Measurements from ENCODE around the gene PITX2. TPM values are rescaled to one million over a fixed set of nuclear protein-coding genes. Genes with fewer than 3 reads are reported as not detected.

PITX2 gene
- total RNA-seq, 1 donor from 2014 or later: not detected

DNA sequence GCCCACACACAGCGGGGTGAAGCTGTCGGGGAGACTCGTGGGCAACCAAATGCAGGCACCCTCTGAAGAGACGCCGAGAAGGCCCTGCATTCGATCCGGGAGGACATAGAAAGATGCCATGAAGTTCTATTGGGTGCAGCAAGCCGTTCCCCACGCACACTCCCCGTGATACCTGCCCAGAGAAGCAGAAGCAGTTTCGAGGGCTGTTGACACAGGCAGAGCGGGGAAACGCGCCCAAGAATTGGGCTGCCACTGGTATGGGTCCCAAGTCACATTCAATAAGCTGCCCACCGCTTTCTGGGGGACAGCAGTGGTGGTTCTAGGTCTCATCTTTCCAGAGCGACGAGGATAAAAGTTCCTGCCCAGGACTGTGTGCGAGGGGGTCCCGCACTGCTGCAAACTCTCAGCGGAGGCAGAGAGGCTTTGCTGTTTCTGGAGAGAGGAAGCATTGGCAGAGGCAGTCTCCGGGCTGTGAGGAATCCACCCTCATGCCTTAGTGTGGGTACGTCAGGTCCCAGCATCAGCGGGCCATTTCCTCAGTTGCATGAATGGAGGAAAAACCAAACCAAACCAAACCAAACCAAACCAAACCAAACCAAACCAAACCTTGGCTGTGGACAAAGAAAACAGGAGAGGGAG, 10.1 kb downstream of the PITX2 start:
- H3K27me3 ChIP-seq: peaks cover 35% of the 10 kb centered on the region
- H3K4me1 ChIP-seq: peaks cover 3% of the 10 kb centered on the region in 2 donors
- intact Hi-C loops (cut with DNase I): no loop called here
- H3K9me3 ChIP-seq: no peaks in the 10 kb centered on the region
- no peaks in the 10 kb centered on the region for H3K36me3 ChIP-seq
- TF ChIP-seq, protein P1, sequence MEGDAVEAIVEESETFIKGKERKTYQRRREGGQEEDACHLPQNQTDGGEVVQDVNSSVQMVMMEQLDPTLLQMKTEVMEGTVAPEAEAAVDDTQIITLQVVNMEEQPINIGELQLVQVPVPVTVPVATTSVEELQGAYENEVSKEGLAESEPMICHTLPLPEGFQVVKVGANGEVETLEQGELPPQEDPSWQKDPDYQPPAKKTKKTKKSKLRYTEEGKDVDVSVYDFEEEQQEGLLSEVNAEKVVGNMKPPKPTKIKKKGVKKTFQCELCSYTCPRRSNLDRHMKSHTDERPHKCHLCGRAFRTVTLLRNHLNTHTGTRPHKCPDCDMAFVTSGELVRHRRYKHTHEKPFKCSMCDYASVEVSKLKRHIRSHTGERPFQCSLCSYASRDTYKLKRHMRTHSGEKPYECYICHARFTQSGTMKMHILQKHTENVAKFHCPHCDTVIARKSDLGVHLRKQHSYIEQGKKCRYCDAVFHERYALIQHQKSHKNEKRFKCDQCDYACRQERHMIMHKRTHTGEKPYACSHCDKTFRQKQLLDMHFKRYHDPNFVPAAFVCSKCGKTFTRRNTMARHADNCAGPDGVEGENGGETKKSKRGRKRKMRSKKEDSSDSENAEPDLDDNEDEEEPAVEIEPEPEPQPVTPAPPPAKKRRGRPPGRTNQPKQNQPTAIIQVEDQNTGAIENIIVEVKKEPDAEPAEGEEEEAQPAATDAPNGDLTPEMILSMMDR (IDR thresholded peaks at IDR 0.05): no peak
- no peak overlapping the region for H3K4me3 ChIP-seq
- H3K27ac ChIP-seq: no peak overlapping the region
- DNase-seq (ENCODE audit: low spot score in 2 of 2): no peak

DNA sequence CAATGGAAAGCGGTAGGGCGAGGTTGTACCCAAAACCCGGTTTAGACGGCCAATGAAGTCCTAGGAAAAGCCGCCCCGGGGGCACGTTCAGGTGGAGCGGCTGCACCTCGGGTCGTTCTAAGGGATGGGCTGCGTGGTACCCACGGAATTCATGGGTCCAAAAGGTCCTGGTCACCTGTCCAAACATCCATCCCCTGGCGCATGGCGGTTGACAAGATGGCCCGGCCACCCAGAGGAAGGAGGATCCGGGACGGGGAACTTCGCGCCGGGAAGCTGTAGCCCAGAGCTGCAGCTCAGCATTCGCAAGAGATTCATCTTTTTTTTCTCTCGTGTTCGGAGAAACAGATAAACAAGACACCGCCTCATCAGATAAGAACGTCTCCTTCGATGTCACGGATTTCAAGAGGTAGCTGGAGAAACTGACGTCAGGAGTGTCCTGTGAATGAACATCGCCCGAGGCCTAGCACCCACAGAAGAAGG, 10.9 kb downstream of the PITX2 start:
- Histone ChIP-seq H3K4me3 (no peak overlapping the region), H3K36me3 (no peaks in the 10 kb centered on the region), H3K9me3 (no peaks in the 10 kb centered on the region), H3K4me1 (peaks cover 3% of the 10 kb centered on the region in 2 donors), H3K27me3 (peaks cover 35% of the 10 kb centered on the region), H3K27ac (no peak overlapping the region)
- TF ChIP-seq, protein P1 (IDR thresholded peaks at IDR 0.05): no peak
- intact Hi-C loops (cut with DNase I): no loop called here
- no peak for DNase-seq (ENCODE audit: low spot score in 2 of 2)

DNA sequence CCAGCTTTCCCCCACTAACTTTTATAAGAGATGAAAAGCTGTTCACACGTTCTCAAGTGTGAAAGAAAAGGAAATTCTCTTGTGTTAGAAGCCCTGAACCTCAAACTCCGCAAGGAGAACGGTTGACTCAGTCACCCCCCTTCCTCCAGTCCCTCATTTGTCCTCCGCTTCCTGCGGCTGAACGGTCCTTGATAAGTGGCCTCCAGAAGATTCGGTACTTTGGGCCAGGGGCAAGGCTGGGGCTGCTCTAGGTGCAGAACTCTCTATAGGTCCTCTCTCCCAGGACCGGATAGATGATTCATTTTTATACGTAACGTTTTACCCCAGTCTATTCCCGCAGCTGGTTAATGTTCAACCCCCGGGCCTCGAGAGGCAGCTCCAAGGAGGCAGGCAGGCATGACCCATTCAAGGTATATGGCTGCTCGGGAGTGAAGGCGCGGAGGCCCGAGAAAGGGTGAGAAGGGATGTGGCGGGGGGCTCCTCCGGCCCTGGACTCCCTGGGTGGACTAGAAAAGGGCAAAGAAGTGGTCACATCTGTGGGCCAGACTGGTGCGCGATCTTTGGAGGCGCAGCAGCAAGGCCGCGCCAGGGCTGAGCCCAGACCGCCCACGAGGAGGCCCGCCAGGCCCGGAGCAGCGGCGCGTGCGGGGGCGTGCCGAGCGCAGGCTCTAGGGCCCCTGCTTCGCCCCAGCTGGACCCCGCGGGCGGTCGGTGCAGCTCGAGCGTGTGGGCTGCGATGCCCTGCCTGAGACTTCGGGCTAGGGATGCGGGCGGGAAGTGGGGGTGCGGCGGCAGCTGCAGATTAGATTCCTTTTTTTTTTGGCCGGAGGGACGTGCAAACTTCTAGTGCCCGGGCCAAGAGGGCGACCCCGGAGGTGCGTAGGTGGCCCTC, 11.7 kb downstream of the PITX2 start:
- Histone ChIP-seq H3K9me3 (no peaks in the 10 kb centered on the region), H3K27ac (no peak overlapping the region), H3K4me1 (peaks cover 3% of the 10 kb centered on the region in 2 donors), H3K36me3 (no peaks in the 10 kb centered on the region), H3K4me3 (peak overlapping the region; percentile 14 to 42), H3K27me3 (peaks cover 35% of the 10 kb centered on the region)
- DNase-seq (ENCODE audit: low spot score in 2 of 2): no peak
- TF ChIP-seq, protein P1 (IDR thresholded peaks at IDR 0.05): no peak
- intact Hi-C loops (cut with DNase I): no loop called here

DNA sequence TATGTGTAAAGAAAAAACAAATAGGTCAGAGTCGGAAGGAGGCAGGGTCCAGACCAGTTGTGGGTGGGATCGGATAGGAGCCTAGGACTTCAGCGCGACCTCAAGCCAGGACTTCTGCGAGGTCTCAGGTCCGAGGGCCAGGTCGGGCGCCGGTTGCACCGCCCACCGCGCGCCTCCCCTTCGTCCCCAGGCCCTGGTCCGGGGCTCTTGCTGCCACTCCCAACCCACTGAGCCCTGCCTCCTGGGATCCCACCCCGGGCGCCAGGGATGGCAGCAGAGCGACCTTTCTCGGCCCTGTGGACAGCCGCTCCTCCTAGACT, 12.3 kb downstream of the PITX2 start:
- no peaks in the 10 kb centered on the region for H3K9me3 ChIP-seq
- H3K27ac ChIP-seq: no peak overlapping the region
- intact Hi-C loops (cut with DNase I): no loop called here
- peaks cover 31% of the 10 kb centered on the region for H3K27me3 ChIP-seq
- no peaks in the 10 kb centered on the region for H3K36me3 ChIP-seq
- no peak overlapping the region for H3K4me3 ChIP-seq
- H3K4me1 ChIP-seq: peaks cover 3% of the 10 kb centered on the region in 2 donors
- TF ChIP-seq, protein P1 (IDR thresholded peaks at IDR 0.05): no peak
- no peak for DNase-seq (ENCODE audit: low spot score in 2 of 2)

DNA sequence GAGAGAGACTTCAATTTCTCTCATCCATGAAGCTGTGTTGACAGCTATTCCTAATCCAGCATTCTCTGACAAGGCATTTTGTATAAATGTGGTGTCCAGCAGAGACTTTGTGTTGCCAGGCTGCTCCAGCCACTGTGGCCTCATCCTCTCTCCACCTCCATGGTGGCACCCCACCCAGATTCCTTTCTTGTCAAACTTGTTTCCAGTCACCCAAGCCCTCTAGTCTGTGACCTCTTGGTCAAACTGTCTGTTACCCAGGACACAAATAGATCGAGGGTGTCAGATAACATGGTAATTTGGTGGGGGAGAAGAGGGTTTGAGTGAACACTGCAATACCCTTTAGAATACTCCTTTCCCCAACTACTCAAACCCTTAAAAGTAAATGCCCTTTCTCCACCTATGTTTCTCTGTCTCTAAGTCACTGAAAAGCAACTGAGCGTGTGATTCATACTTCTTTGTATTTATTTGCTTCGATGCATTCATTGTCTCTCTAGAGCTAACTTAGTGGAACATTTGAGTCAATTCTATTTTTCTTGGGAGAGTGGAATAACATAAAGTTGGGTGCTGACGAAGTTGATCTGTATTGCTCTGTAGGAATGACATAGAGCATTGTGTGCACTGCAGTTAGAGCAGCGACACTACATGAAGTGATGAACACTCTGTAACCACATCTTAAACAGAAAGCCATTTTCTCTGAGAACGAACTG, 13.7 kb downstream of the PITX2 start:
- Histone ChIP-seq H3K27ac (no peak overlapping the region), H3K27me3 (peaks cover 23% of the 10 kb centered on the region), H3K4me3 (no peak overlapping the region), H3K9me3 (no peaks in the 10 kb centered on the region), H3K4me1 (peaks cover 3% of the 10 kb centered on the region in 2 donors), H3K36me3 (no peaks in the 10 kb centered on the region)
- DNase-seq (ENCODE audit: low spot score in 2 of 2): no peak
- intact Hi-C loops (cut with DNase I): no loop called here
- TF ChIP-seq, protein P1 (IDR thresholded peaks at IDR 0.05): no peak
